ENCODE data around the gene CDCA7. TPM values are rescaled to one million over a fixed set of nuclear protein-coding genes. Genes with fewer than 3 reads are reported as not detected.

CDCA7 gene
- total RNA-seq, 1 experiment from 2014 or later: 50.3 TPM

GRCh38 chr2:173417341-173417740, 62.7 kb downstream of the CDCA7 start:
- Histone ChIP-seq H2BK5ac (ENCODE audit: insufficient read length, low read length) (no peak overlapping the region), H3K9me3 (ENCODE audit: control insufficient read depth, low read depth, low read length) (no peaks in the 10 kb centered on the region), H3K4me2 (ENCODE audit: insufficient read depth, insufficient read length, low read length) (no peak overlapping the region), H3K27ac (ENCODE audit: insufficient read length, low read depth, low read length) (no peak overlapping the region), H4K20me1 (ENCODE audit: control insufficient read depth, insufficient read depth, insufficient read length) (no peaks in the 10 kb centered on the region), H2BK15ac (ENCODE audit: low read depth, low read length) (no peak overlapping the region), H3K27me3 (ENCODE audit: insufficient read depth, low read length) (no peaks in the 10 kb centered on the region), H3K4me1 (ENCODE audit: insufficient read depth, low read length) (no peaks in the 10 kb centered on the region), H3K79me1 (ENCODE audit: insufficient read depth, low read depth, low read length, poor library complexity, severe bottlenecking) (no peaks in the 10 kb centered on the region), H2BK20ac (ENCODE audit: low read depth, low read length, poor library complexity, severe bottlenecking) (no peak overlapping the region), H3K18ac (ENCODE audit: insufficient read length, low read depth, low read length) (no peak overlapping the region), H3K9ac (ENCODE audit: extremely low read depth, insufficient read length, low read length) (no peak overlapping the region), H3T11ph (ENCODE audit: low read length) (no peak overlapping the region), H2AFZ (ENCODE audit: low read length) (no peak overlapping the region), H3K23me2 (ENCODE audit: insufficient read length, low read depth, low read length, poor library complexity, severe bottlenecking) (no peaks in the 10 kb centered on the region), H3K23ac (ENCODE audit: insufficient read length, low read depth, low read length) (no peak overlapping the region), H4K8ac (replicated peaks; ENCODE audit: insufficient read length, low read depth, low read length) (no peak overlapping the region), H2BK120ac (ENCODE audit: low read depth, low read length, poor library complexity, severe bottlenecking) (no peak overlapping the region), H3K4ac (ENCODE audit: low read depth, low read length) (no peak overlapping the region), H3K79me2 (ENCODE audit: insufficient read depth, low read length) (no peaks in the 10 kb centered on the region), H3K56ac (ENCODE audit: insufficient read length, low read depth, low read length) (no peak overlapping the region), H2AK5ac (ENCODE audit: insufficient read length, low read length) (no peak overlapping the region), H4K5ac (ENCODE audit: insufficient read length, low read depth, low read length) (no peak overlapping the region), H3K14ac (ENCODE audit: insufficient read depth, low read length) (no peak overlapping the region), H2BK12ac (ENCODE audit: insufficient read length, low read depth, low read length) (no peak overlapping the region), H4K91ac (ENCODE audit: insufficient read length, low read depth, low read length) (no peak overlapping the region)
- no peak overlapping the region for H3K27ac Mint-ChIP-seq
- H3K4me1 Mint-ChIP-seq: peaks cover 9 to 17% of the 10 kb centered on the region in 2 experiments
- no peak overlapping the region for H3K4me3 Mint-ChIP-seq
- DNase-seq: no peak
- WGBS (ENCODE audit: extremely low coverage, insufficient read length, low lambda C conversion rate): no CpG with 5 or more reads among the region's 4 CpGs
- H3K9me3 Mint-ChIP-seq: no peaks in the 10 kb centered on the region; a peak in 1 of 5 replicates
- no peak for TF ChIP-seq CTCF (conservative IDR thresholded peaks at IDR 0.05)
- H3K27me3 Mint-ChIP-seq (ENCODE audit: low read depth): no peaks in the 10 kb centered on the region; the same call in none of the 2 replicates
- no peaks in the 10 kb centered on the region; a peak in 1 of 7 replicates for H3K36me3 Mint-ChIP-seq (ENCODE audit: insufficient read depth in 1 of 3, low read depth in 3 of 3)

Data from H9 (cell line).